GM23338 (cell line): ENCODE data around the gene CYP20A1. TPM values are rescaled to one million over a fixed set of nuclear protein-coding genes. Genes with fewer than 3 reads are reported as not detected.
A peak's percentile ranks its signal among the peaks of the same experiment; 100 is the strongest.

Experiments used
- ATAC-seq: fragments of 200-7000 bp; cut with Tn5 transposase; 3 replicates; pipeline ENCODE4 v1.9.1; 2020
- DNase-seq: peaks from one replicate; pipeline ENCODE4 v3.0.0-alpha.2; 2015; ENCODE audit warnings: low spot score
- H2AFZ ChIP-seq: fragments of 200-600 bp; sonication (generic); 2 replicates; pipeline ENCODE4 v1.8.0; 2016; ENCODE audit warnings: antibody characterized with exemption, mild to moderate bottlenecking, moderate library complexity
- H3F3A ChIP-seq: fragments of 200-600 bp; sonication (generic); replicated peaks from 2 replicates; pipeline ENCODE4 v1.8.0; 2017; ENCODE audit warnings: antibody characterized with exemption, mixed run types, low read depth
- H3K27ac ChIP-seq: fragments of 200-600 bp; sonication (generic); 2 replicates; pipeline ENCODE4 v1.6.1; 2016; ENCODE audit warnings: low read depth
- H3K27me3 ChIP-seq: fragments of 200-600 bp; sonication (generic); 2 replicates; pipeline ENCODE4 v1.8.0; 2016; ENCODE audit warnings: mild to moderate bottlenecking, mixed run types, moderate library complexity; ENCODE audit not compliant: insufficient read depth
- H3K36me3 ChIP-seq: fragments of 200-600 bp; sonication (generic); 2 replicates; pipeline ENCODE4 v1.8.0; 2016; ENCODE audit warnings: mild to moderate bottlenecking; ENCODE audit not compliant: insufficient read depth
- H3K4me1 ChIP-seq: fragments of 200-600 bp; sonication (generic); 2 replicates; pipeline ENCODE4 v1.8.0; 2016; ENCODE audit warnings: mild to moderate bottlenecking, moderate library complexity; ENCODE audit not compliant: insufficient read depth
- H3K4me2 ChIP-seq: fragments of 200-600 bp; sonication (generic); 2 replicates; pipeline ENCODE4 v1.7.1; 2017; ENCODE audit warnings: mixed run types
- H3K4me3 ChIP-seq: fragments of 200-600 bp; sonication (generic); 2 replicates; pipeline ENCODE4 v1.6.1; 2016; ENCODE audit warnings: mixed run types
- H3K79me2 ChIP-seq: fragments of 200-600 bp; sonication (generic); replicated peaks from 2 replicates; pipeline ENCODE4 v1.8.0; 2017; ENCODE audit warnings: mild to moderate bottlenecking; ENCODE audit not compliant: insufficient read depth
- H3K9me2 ChIP-seq: fragments of 200-600 bp; sonication (generic); 2 replicates; pipeline ENCODE4 v1.8.0; 2017; ENCODE audit not compliant: insufficient read depth
- H4K20me1 ChIP-seq: fragments of 200-600 bp; sonication (generic); replicated peaks from 2 replicates; pipeline ENCODE4 v1.8.0; 2017; ENCODE audit warnings: mild to moderate bottlenecking; ENCODE audit not compliant: insufficient read depth
- H3K27ac Mint-ChIP-seq: 2 replicates; pipeline ENCODE4 v1.8.0; 2020; ENCODE audit warnings: inconsistent platforms, mild to moderate bottlenecking, moderate library complexity, mixed read lengths
- H3K27me3 Mint-ChIP-seq: 3 replicates; pipeline ENCODE4 v1.8.0; 2022; ENCODE audit warnings: low read depth, mild to moderate bottlenecking, moderate library complexity, mixed read lengths, inconsistent platforms; ENCODE audit not compliant: insufficient read depth, poor library complexity
- H3K36me3 Mint-ChIP-seq: 3 replicates; pipeline ENCODE4 v1.8.0; 2021; ENCODE audit warnings: low read depth, mild to moderate bottlenecking, inconsistent platforms, moderate library complexity, mixed read lengths
- H3K4me1 Mint-ChIP-seq: 3 replicates; pipeline ENCODE4 v1.8.0; 2020; ENCODE audit warnings: mild to moderate bottlenecking, inconsistent platforms, mixed read lengths
- H3K4me3 Mint-ChIP-seq: 3 replicates; pipeline ENCODE4 v1.8.0; 2021; ENCODE audit warnings: moderate library complexity, mild to moderate bottlenecking, inconsistent platforms, mixed read lengths
- H3K9me3 Mint-ChIP-seq: 3 replicates; pipeline ENCODE4 v1.8.0; 2020; ENCODE audit warnings: moderate library complexity, mild to moderate bottlenecking, inconsistent platforms, mixed read lengths
- EZH2 ChIP-seq: fragments of 200-600 bp; sonication (generic); IDR thresholded peaks from one replicate; pipeline ENCODE4 v1.8.0; 2017; ENCODE audit warnings: antibody characterized with exemption, mild to moderate bottlenecking, low read depth; ENCODE audit not compliant: unreplicated experiment
- EZH2phosphoT487 ChIP-seq: fragments of 200-600 bp; sonication (generic); IDR thresholded peaks from one replicate; pipeline ENCODE4 v1.8.1; 2018; ENCODE audit warnings: antibody characterized with exemption; ENCODE audit not compliant: unreplicated experiment
- JUNB ChIP-seq: IDR thresholded peaks from one replicate; pipeline ENCODE4 v1.6.1; 2016; ENCODE audit warnings: antibody characterized with exemption; ENCODE audit not compliant: unreplicated experiment
- POLR2AphosphoS5 ChIP-seq: IDR thresholded peaks from 2 replicates; pipeline ENCODE4 v1.6.1; 2016; ENCODE audit warnings: antibody characterized with exemption, low read depth
- STAT1 ChIP-seq: IDR thresholded peaks from one replicate; pipeline ENCODE4 v1.6.1; 2016; ENCODE audit warnings: antibody characterized with exemption; ENCODE audit not compliant: unreplicated experiment
- ZNF331 ChIP-seq: fragments of 250-450 bp; sonication (Bioruptor Pico); IDR thresholded peaks from 2 replicates; pipeline ENCODE4 v1.5.0; 2020; ENCODE audit warnings: low read depth, mild to moderate bottlenecking, moderate library complexity
- polyA plus RNA-seq: library from polyadenylated mRNA; unstranded; fragments of >200 nt; fragmentation: Nextera tagmentation; extraction: Ambion mirVana; gene quantifications from 2 replicates; pipeline ENCODE4 v1.2.1, GENCODE V29; 2016
- total RNA-seq: library from RNA; depleted of rRNA; stranded (reverse); fragments of >200 nt; shearing (Covaris generic); gene quantifications from 2 replicates; pipeline ENCODE4 v1.2.3, GENCODE V29; 2014
- TF ChIP-seq, protein P1 (sequence below), 2 experiments: fragments of 200-600 bp in 1 of 2; sonication (generic) in 1 of 2; conservative IDR thresholded peaks; 2 replicates each; pipeline versions ENCODE4 v1.5.1 to v1.6.1; 2016 to 2017; ENCODE audit warnings: antibody characterized with exemption in 2 of 2, low read depth in 2 of 2, mild to moderate bottlenecking in 2 of 2, moderate library complexity in 1 of 2
- TF ChIP-seq, protein P2 (sequence below): IDR thresholded peaks from one replicate; pipeline ENCODE4 v1.6.1; 2018; ENCODE audit warnings: antibody characterized with exemption; ENCODE audit not compliant: unreplicated experiment

CYP20A1 gene
- total and polyA plus RNA-seq, 2 experiments from 2014 or later = 17.0 to 21.0 TPM

GRCh38 chr2:203327582-203327900 lies 88.7 kb downstream of the CYP20A1 start:
- TF ChIP-seq ZNF331 (CRISPR knock-in tag) = no peak
- peak overlapping the region; percentile 98 for H3K27ac Mint-ChIP-seq
- peaks cover 42% of the 10 kb centered on the region for H3K79me2 ChIP-seq

DNA sequence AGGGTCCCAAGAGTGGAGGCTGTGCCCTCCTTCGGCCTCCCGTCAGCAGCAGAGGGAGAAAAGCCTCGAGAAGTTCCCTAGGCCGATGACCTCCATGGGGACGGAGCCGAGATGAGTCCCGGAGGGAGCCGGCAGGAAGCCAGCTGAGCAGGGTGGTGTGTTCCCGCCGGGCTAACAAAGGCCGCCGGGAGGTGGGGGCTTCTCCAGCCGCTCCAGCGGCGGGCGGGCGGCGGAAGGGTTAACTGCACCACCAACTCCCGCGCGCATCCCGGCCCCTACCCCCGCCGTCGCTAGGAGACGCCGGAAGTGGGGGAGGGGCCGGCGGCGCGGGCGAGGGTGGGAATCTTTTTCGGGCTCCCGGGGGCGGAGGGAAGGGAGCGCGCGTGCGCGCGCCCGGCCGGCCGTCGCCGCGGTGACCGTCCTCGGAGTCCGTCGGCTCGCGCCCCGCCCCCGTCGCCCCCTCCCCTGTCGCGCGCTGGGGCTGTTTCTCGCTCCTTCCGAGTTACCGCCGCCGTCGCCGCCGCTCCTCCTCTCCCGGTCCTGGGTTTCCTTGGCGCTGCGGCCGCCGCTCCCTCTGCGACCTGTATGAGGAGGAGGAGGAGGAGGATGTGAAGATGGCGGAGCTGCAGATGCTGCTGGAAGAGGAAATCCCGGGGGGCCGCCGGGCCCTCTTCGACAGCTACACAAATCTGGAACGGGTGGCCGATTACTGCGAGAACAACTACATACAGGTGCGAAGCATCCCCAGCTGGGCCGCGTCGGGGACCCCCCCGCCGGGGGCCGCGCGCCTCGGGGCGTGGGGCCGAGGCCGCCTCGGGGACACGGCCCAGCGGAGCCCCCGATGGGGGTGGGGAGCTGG lies 89.3 kb downstream of the CYP20A1 start, which contains the start of gene ABI2:
ABI2 (plus strand) TSS at position 494 of the 859 bp plus-strand sequence; CDS start at position 615, 121 bp downstream.
- no peaks in the 10 kb centered on the region for H3K9me2 ChIP-seq
- DNase-seq (peak; percentile 96), ATAC-seq (peak; percentile 91)
- H3K4me3 ChIP-seq = peak within 1 kb of the TSS; percentile 87
- H3K27ac ChIP-seq = peak within 1 kb of the TSS; percentile 98
- Mint-ChIP-seq H3K27me3 (peaks cover 5% of the 10 kb centered on the region), H3K4me3 (peak within 1 kb of the TSS; percentile 95), H3K9me3 (no peaks in the 10 kb centered on the region; the same call in 2 of the 3 replicates), H3K27ac (peak within 1 kb of the TSS; percentile 98), H3K36me3 (no peaks in the 10 kb centered on the region; the same call in 1 of the 3 replicates), H3K4me1 (peaks cover 27% of the 10 kb centered on the region)
- H4K20me1 ChIP-seq = peaks cover 11% of the 10 kb centered on the region; the same call in 1 of the 2 replicates
- H2AFZ ChIP-seq = peak within 1 kb of the TSS; percentile 63
- peaks cover 48% of the 10 kb centered on the region for H3K79me2 ChIP-seq
- H3K4me2 ChIP-seq = peak within 1 kb of the TSS; percentile 88
- H3K27me3 ChIP-seq = no peaks in the 10 kb centered on the region
- no peaks in the 10 kb centered on the region for H3F3A ChIP-seq
- no peaks in the 10 kb centered on the region for H3K36me3 ChIP-seq
- peaks cover 21% of the 10 kb centered on the region for H3K4me1 ChIP-seq
- TF ChIP-seq ZNF331 (CRISPR knock-in tag) = no peak
- TF ChIP-seq, protein P1, sequence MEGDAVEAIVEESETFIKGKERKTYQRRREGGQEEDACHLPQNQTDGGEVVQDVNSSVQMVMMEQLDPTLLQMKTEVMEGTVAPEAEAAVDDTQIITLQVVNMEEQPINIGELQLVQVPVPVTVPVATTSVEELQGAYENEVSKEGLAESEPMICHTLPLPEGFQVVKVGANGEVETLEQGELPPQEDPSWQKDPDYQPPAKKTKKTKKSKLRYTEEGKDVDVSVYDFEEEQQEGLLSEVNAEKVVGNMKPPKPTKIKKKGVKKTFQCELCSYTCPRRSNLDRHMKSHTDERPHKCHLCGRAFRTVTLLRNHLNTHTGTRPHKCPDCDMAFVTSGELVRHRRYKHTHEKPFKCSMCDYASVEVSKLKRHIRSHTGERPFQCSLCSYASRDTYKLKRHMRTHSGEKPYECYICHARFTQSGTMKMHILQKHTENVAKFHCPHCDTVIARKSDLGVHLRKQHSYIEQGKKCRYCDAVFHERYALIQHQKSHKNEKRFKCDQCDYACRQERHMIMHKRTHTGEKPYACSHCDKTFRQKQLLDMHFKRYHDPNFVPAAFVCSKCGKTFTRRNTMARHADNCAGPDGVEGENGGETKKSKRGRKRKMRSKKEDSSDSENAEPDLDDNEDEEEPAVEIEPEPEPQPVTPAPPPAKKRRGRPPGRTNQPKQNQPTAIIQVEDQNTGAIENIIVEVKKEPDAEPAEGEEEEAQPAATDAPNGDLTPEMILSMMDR (conservative IDR thresholded peaks at IDR 0.05; ENCODE audit: low read depth in 2 of 2) = no peak
- no peak for TF ChIP-seq STAT1
- TF ChIP-seq POLR2AphosphoS5 = peak; percentile 75
- TF ChIP-seq EZH2 = no peak
- TF ChIP-seq, protein P2, sequence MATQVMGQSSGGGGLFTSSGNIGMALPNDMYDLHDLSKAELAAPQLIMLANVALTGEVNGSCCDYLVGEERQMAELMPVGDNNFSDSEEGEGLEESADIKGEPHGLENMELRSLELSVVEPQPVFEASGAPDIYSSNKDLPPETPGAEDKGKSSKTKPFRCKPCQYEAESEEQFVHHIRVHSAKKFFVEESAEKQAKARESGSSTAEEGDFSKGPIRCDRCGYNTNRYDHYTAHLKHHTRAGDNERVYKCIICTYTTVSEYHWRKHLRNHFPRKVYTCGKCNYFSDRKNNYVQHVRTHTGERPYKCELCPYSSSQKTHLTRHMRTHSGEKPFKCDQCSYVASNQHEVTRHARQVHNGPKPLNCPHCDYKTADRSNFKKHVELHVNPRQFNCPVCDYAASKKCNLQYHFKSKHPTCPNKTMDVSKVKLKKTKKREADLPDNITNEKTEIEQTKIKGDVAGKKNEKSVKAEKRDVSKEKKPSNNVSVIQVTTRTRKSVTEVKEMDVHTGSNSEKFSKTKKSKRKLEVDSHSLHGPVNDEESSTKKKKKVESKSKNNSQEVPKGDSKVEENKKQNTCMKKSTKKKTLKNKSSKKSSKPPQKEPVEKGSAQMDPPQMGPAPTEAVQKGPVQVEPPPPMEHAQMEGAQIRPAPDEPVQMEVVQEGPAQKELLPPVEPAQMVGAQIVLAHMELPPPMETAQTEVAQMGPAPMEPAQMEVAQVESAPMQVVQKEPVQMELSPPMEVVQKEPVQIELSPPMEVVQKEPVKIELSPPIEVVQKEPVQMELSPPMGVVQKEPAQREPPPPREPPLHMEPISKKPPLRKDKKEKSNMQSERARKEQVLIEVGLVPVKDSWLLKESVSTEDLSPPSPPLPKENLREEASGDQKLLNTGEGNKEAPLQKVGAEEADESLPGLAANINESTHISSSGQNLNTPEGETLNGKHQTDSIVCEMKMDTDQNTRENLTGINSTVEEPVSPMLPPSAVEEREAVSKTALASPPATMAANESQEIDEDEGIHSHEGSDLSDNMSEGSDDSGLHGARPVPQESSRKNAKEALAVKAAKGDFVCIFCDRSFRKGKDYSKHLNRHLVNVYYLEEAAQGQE = no peak
- no peak for TF ChIP-seq JUNB
- TF ChIP-seq EZH2phosphoT487 = no peak

More at GRCh38 chr2:203327582-203327900, 88.7 kb downstream of the CYP20A1 start:
- H4K20me1 ChIP-seq = peaks cover 8% of the 10 kb centered on the region; the same call in 1 of the 2 replicates
- no peaks in the 10 kb centered on the region for H3F3A ChIP-seq
- no peaks in the 10 kb centered on the region for H3K27me3 ChIP-seq
- ATAC-seq (peak; percentile 21), DNase-seq (no peak)
- peak overlapping the region; percentile 8; the same call in 1 of the 2 replicates for H2AFZ ChIP-seq
- peak overlapping the region; percentile 81 for H3K4me2 ChIP-seq
- Mint-ChIP-seq H3K4me1 (peaks cover 27% of the 10 kb centered on the region), H3K27me3 (peaks cover 5% of the 10 kb centered on the region), H3K9me3 (no peaks in the 10 kb centered on the region; the same call in 2 of the 3 replicates), H3K36me3 (no peaks in the 10 kb centered on the region; the same call in 1 of the 3 replicates), H3K4me3 (peak overlapping the region; percentile 85)
- H3K4me1 ChIP-seq = peaks cover 17% of the 10 kb centered on the region
- H3K9me2 ChIP-seq = no peaks in the 10 kb centered on the region
- H3K4me3 ChIP-seq = peak overlapping the region; percentile 87
- no peaks in the 10 kb centered on the region for H3K36me3 ChIP-seq
- peak overlapping the region; percentile 97 for H3K27ac ChIP-seq
